ENCODE measurements around the gene TRMT10A. TPM values are rescaled to one million over a fixed set of nuclear protein-coding genes. Genes with fewer than 3 reads are reported as not detected.
A peak's percentile ranks its signal among the peaks of the same experiment; 100 is the strongest.

TRMT10A gene
- total and polyA plus RNA-seq, 2 of the 13 experiments (the other 11 are each of a cell fraction or from before 2014, with no cell fraction given): 3.9 to 12.6 TPM

GRCh38 chr4:99563310-99564186 is at the start of gene TRMT10A (continued):
- TF ChIP-seq AHDC1 (CRISPR knock-in tag; IDR thresholded peaks at IDR 0.05; ENCODE audit: borderline replicate concordance) (0 out of 2 replicates have a peak, but pooled peaks have one; percentile 29), EZH2 (conservative IDR thresholded peaks at IDR 0.05; ENCODE audit: low read depth, low read length) (no peak), ZNF569 (CRISPR knock-in tag; IDR thresholded peaks at IDR 0.05; ENCODE audit: borderline replicate concordance) (no peak), THYN1 (CRISPR knock-in tag; IDR thresholded peaks at IDR 0.05; ENCODE audit: borderline replicate concordance, low read depth) (no peak), KLF11 (CRISPR knock-in tag; IDR thresholded peaks at IDR 0.05) (no peak), ZNF577 (CRISPR knock-in tag; IDR thresholded peaks at IDR 0.05; ENCODE audit: borderline replicate concordance, low read depth) (no peak), ZNF546 (CRISPR knock-in tag; conservative IDR thresholded peaks at IDR 0.05) (no peak), ZNF572 (CRISPR knock-in tag; IDR thresholded peaks at IDR 0.05) (no peak), KDM6A (CRISPR knock-in tag; IDR thresholded peaks at IDR 0.05; ENCODE audit: low read depth) (no peak), FUBP1 (CRISPR knock-in tag; IDR thresholded peaks at IDR 0.05; ENCODE audit: borderline replicate concordance) (no peak), ZNF329 (CRISPR knock-in tag; IDR thresholded peaks at IDR 0.05; ENCODE audit: low read depth) (no peak), AHR (CRISPR knock-in tag; IDR thresholded peaks at IDR 0.05) (no peak), ZNF713 (CRISPR knock-in tag; IDR thresholded peaks at IDR 0.05) (no peak), ZBTB42 (CRISPR knock-in tag; IDR thresholded peaks at IDR 0.05) (no peak), SRSF4 (IDR thresholded peaks at IDR 0.05; ENCODE audit: low read depth, low read length, poor library complexity, severe bottlenecking) (no peak), TBP (CRISPR knock-in tag; IDR thresholded peaks at IDR 0.05) (no peak), MTF1 (CRISPR knock-in tag; IDR thresholded peaks at IDR 0.05) (no peak), RFX5 (IDR thresholded peaks at IDR 0.05; ENCODE audit: low read depth, low read length) (peak; percentile 3; the same call in 1 of the 2 replicates), HHEX (CRISPR knock-in tag; IDR thresholded peaks at IDR 0.05) (no peak), ZNF430 (CRISPR knock-in tag; IDR thresholded peaks at IDR 0.05) (peak; percentile 76; the same call in 1 of the 2 replicates), ZNF75D (CRISPR knock-in tag; IDR thresholded peaks at IDR 0.05; ENCODE audit: borderline replicate concordance) (no peak), ZNF225 (CRISPR knock-in tag; IDR thresholded peaks at IDR 0.05) (no peak), SRSF1 (optimal IDR thresholded peaks at IDR 0.05; ENCODE audit: low read depth, low read length) (no peak), SP140L (CRISPR knock-in tag; IDR thresholded peaks at IDR 0.05; ENCODE audit: borderline replicate concordance) (no peak)

Data from HepG2 (cell line).